ENCODE results near the gene SAFB.
"Not testable (repeated sequence)": the region's sequence is repeated elsewhere in the genome, so short reads cannot be mapped to it uniquely, and the experiment has no call there.

The SAFB gene

DNA sequence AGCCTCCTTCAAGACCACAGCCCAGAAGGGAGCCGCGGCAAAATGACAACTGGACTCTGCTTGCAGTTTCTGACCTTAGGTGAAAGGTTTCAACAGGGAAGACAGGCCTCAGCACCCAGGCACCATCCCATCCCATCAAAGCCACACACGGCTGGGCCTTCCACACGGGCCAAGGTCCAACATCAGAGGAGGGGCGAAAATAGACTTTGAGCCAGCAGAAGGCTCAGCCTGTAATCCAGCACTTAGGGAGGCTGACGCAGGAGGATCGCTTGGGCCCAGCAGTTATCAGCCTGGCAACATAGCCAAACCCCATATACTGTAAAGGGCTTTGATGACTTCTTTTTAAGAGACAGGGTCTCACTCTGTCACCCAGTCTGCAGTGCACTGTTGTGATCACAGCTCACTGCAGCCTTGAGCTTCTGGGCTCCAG, 28.3 kb upstream of the SAFB start:
- in situ Hi-C loops (cut with MboI; ENCODE audit: low sequenced_read_pairs) = no loop called here

DNA sequence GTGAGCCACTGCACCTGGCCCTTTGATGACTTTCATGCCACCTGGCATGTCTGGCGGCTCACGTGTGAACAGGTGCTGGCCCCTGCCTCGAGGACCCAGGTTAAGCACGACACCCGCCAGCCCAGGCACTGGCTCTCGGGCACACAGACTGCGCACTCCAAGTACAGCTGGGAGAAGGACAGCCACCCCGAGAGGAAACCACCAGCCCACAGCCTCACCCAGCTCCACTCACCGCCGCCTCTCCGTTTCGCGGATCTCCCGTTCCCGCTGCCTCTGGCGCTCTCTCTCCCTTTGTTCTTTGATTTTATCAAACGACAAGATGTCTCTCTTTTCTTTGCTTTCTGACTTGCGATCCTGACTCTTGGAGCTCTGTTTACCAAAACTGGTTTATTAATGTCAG, 27.8 kb upstream of the SAFB start:
- in situ Hi-C loops (cut with MboI; ENCODE audit: low sequenced_read_pairs) = no loop called here

DNA sequence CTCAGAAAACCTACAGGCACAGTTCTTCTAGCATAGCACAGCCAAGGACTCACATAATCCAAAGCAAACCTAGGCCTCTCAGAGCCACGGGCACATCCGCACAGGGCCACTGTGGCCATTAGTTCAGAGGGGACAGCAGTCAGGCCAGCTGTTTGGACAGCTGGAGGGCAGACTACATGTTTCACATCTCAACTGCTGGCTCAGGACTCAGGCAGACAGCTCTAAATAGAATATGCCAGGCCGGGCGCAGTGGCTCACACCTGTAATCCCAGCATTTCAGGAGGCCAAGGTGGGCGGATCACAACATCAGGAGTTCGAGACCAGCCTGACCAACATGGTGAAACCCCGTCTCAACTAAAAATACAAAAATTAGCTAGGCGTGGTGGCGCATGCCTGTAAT, 27.1 kb upstream of the SAFB start:
- in situ Hi-C loops (cut with MboI; ENCODE audit: low sequenced_read_pairs) = no loop called here

GRCh38 chr19:5600797-5601196, 22.1 kb upstream of the SAFB start:
- in situ Hi-C loops (cut with MboI; ENCODE audit: low sequenced_read_pairs) = no loop called here

DNA sequence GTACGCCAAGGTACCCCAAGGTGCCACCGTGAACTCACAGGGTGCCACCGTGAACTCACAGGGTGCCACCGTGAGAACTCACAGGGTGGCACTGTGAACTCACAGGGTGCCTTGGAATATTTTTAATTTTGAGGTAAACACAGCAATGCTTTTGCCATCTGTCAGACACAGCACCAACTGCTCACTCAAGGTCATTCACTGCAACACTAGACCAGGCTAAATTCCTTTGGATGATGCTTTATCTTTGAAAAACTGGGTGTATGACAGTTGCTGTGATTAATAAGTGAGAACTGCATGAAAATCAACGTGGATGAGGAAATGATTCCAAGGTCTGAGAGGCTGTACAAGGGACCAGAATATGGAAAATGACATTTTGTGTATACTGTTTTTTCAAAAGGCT, 19.3 kb upstream of the SAFB start:
- in situ Hi-C loops (cut with MboI; ENCODE audit: low sequenced_read_pairs) = no loop called here

- in situ Hi-C loops (cut with MboI; ENCODE audit: low sequenced_read_pairs) = no loop called here
Observed at GRCh38 chr19:5605362-5605761, 17.5 kb upstream of the SAFB start.

GRCh38 chr19:5607318-5608275, 15.3 kb upstream of the SAFB start:
- in situ Hi-C loops (cut with MboI; ENCODE audit: low sequenced_read_pairs) = no loop called here

DNA sequence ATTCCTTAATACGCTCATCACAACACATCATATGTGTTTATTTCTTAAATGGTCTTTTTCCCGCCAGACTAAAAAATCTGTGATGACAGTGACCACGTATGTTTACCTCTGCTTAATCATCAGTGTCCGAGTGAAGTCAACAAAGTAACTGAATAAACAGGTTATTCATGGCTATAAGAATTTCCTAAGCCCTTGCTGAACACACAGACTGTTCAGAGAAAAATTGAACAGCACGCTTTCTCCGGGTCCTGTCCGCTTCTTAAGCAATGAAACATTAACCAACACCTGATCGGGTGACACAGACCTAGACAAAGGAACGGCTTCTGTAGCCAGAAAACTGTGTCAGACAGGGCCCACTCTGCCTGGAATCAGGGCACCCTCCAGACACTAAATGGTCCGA, 14.6 kb upstream of the SAFB start:
- in situ Hi-C loops (cut with MboI; ENCODE audit: low sequenced_read_pairs) = no loop called here

GRCh38 chr19:5608766-5609165, 14.1 kb upstream of the SAFB start:
- in situ Hi-C loops (cut with MboI; ENCODE audit: low sequenced_read_pairs) = not testable (repeated sequence)

GRCh38 chr19:5609881-5610448, 12.9 kb upstream of the SAFB start:
- in situ Hi-C loops (cut with MboI; ENCODE audit: low sequenced_read_pairs) = no loop called here

DNA sequence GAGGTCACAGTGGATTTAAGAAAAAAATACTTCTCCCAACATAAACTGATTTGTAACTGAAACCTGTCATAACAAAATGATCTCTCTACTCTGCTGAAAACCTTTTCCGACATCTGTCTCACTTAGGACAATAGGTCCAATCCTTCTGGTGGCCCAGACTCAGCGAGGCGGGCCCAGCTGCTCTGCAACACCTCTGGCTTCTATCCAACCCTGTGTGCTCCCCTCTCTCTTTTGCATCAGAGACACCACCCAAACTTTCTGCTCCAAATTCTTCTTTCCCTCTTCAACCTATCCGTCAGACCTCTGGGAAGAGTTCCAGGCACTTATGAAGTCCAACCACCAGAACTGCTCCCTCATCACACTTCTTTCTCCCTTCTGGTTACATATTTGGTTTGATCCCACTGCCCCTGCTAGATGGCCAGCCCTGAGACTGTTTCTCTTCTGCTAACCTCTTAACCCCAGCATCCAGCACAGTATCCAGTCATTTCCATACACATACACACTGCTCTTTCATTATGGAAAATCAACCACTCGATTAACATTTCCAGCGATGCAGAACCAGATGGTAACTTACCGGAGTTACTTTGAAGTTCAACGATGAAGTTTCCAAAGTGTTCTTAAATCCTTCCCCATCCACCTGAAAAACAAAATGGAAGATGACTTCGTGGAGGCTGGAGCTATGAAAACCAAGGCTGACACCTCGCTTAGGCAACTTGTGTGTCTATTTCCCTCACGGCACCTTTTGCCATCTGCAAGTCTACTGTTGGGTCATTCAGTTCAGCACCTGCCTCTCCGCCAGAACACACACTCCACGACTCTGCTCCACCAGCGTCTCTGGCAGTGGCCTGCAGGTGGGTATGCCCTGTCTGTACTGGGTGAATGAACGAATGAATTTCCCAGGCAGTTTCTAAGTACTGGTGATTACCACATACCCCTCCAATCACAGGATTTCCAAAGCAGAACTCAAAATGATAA, 9.7 kb upstream of the SAFB start:
- in situ Hi-C loops (cut with MboI; ENCODE audit: low sequenced_read_pairs) = no loop called here

- in situ Hi-C loops (cut with MboI; ENCODE audit: low sequenced_read_pairs) = no loop called here
Observed at GRCh38 chr19:5615756-5616327, 7.0 kb upstream of the SAFB start.

GRCh38 chr19:5617080-5617479, 5.8 kb upstream of the SAFB start:
- in situ Hi-C loops (cut with MboI; ENCODE audit: low sequenced_read_pairs) = no loop called here

- in situ Hi-C loops (cut with MboI; ENCODE audit: low sequenced_read_pairs) = no loop called here
Observed at GRCh38 chr19:5618591-5618990, 4.3 kb upstream of the SAFB start.

- in situ Hi-C loops (cut with MboI; ENCODE audit: low sequenced_read_pairs) = no loop called here
Observed at GRCh38 chr19:5619946-5620345, 2.9 kb upstream of the SAFB start.

DNA sequence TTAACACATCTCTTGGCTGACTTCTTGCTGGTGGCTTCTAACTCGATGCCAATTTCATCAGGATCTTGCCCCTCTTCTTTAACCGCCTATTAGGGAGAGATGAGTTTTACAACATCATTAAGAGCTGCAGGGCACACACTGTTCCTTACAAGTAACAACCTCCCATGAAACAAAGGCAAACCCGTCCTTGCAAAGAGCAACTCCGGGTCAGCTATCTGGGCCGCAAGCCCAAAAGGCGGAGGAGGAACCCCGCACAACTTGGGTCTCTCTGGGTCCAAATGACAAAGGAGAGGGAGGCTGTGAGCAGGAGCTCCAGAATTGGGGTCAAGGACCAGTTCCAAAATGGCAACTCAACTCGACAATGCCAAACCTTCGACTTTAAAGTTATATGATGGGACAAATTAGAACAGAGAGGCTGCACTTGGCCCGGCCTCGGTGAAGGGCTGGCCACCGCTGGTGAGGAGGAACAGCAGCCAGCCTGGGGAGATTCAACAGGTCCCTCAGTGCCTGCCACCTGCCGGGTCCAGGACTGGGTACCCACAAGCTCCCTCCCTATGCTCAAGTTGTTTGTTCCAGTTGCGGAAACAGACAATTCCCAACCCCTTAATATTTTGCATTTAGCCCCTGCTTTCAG, 1.5 kb upstream of the SAFB start:
- in situ Hi-C loops (cut with MboI; ENCODE audit: low sequenced_read_pairs) = no loop called here

DNA sequence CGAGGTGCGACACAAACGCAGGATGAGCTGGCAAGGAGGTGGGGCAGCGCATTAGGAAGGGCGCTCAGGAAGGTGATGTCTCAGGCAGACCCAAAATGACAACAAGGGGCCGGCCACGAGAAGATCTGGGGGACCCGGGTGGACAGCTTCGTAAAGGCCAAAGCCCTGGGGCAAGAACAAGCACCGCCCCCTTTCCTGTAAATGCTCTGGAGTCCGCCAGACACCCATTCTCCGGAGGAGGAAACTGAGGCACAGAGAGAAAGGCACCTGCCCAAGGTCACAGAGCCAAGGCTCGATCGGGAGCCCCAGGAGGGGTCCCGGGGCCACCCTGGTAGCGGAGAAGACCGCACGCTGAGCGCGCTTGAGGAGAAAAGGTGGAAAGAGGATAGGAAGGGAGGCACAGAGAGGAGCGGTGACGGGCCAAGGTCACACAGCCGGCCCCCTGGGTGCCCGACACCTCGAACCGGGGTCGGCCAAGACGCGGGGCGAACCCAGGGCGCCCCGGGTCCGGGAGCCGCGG, 878 bp upstream of the SAFB start:
- in situ Hi-C loops (cut with MboI; ENCODE audit: low sequenced_read_pairs) = no loop called here

DNA sequence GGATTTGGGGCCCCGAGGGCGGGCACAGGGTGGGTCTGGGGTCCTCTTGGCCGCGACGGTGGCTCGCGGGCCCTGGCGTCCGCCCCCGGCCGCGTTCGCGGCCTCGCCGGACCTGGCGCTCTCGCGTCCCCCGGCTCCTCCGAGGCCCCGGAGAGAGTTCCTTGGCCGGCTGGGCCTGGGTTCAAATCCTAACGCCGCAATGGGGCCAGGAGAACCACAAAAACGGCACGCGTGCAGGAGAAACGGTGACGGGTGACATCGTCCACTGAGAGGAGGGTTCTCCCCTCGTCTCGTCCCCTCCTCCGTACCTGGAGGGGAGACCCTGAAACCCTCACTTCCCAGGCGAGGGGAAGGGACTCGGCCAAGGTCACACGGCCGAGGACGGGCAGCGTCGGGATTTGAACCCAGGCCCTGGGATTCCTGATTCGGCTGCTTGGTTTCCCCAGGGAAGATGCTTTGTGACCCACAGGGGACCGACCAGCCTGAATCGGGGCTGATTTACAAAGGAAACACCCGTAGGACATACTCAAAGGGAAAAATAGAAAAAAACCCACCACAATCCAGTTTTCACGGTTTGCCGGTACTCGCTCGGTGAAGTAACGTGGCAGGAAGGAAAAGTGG, 624 bp downstream of the SAFB start:
- in situ Hi-C loops (cut with MboI; ENCODE audit: low sequenced_read_pairs) = no loop called here

DNA sequence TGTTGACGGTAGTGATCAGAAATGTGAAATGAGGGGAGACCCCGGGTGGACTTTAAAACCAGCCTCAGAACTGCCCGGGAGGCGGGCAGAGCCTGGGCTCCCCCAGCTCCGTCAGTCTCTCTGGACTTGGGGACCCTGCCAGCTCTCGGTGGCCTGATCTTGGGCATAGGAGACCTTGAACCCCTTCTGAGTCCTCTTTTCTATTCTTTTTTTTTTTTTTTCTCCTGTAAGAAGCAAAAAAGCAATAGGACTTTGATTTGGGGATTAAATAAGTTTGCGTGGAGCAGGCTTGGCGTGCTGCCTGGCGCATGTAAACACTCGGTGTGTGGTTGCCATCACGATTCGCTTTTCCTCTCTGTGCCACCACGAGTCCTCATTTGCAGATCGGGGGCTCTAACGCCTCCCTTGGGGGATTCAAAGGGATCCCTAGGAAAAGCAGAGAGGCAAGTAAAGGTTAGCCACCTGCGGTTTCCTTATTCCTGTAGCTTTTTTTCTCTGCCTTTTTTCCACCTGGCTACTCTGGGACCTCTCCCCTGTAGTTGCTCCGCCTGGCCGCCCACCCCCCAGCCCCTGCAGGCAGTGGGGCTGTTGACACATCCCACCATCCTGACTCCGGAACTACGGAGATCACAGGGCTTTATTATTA, 1.3 kb downstream of the SAFB start:
- in situ Hi-C loops (cut with MboI; ENCODE audit: low sequenced_read_pairs) = no loop called here
